M059J (cell line): Measurements from ENCODE around the gene GPC6. TPM values are rescaled to one million over a fixed set of nuclear protein-coding genes. Genes with fewer than 3 reads are reported as not detected.
"Not testable (repeated sequence)": the region's sequence is repeated elsewhere in the genome, so short reads cannot be mapped to it uniquely, and the experiment has no call there.

Source experiments
- DNase-seq: peaks from one replicate; pipeline ENCODE4 v3.0.0-alpha.2; 2012; ENCODE audit warnings: low read depth
- total RNA-seq: library from RNA; depleted of rRNA; stranded (reverse); fragments of >200 nt; shearing (Covaris generic); gene quantifications from 2 replicates; pipeline ENCODE4 v1.2.3, GENCODE V29; 2014

GPC6 gene
- total RNA-seq, 1 experiment from 2014 or later = 0.71 TPM

DNA sequence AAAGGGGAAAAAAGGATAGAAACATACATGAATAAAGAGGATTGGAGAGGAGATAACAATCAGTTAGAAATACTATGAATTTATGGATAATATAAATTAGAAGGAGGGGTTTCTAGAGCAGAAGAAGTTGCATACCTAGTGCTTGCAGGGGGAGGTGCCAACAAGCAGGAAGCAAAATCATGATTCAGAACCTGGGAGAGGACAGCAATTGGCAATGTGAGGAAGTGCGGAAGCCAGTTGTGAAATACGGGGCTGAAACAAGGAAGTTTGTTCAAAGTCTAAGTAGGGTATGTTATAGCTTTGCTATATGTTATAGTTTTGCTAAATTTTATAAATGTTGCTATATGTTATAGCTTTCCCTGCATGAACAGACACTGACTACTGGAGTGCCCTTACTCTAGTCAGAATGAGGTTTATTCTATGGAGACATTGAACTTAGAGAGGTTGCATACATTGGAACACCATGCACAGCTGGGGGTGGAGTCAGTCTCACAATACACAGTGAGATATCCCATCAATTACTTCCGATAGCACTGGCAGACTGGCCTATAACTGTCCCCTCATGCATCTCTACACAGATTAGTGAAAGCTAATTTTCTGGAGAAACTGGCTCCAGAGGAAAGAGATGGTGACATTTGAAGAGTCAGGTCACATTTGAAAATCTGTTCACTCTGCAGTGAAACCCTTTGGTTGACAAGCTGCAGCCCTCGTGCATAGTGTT is 92.1 kb downstream of the GPC6 start:
- DNase-seq = no peak

GRCh38 chr13:93320942-93321341 is 94.3 kb downstream of the GPC6 start:
- DNase-seq = no peak

DNA sequence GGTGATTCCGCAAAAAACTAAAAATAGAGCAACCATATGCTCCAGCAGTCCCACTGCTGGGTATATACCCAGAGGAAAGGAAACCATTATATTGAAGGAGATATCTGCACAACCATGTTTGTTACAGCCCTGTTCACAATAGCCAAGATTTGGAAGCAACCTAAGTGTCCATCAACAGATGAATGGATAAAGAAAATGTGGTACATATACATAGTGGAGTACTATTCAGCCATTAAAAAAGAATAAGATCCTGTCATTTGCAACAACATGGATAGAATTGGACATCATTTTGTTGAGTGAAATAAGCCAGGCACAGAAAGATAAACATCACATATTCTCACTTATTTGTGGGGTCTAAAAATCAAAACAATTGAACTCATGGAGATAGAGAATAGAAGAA is 97.3 kb downstream of the GPC6 start:
- DNase-seq = not testable (repeated sequence)

DNA sequence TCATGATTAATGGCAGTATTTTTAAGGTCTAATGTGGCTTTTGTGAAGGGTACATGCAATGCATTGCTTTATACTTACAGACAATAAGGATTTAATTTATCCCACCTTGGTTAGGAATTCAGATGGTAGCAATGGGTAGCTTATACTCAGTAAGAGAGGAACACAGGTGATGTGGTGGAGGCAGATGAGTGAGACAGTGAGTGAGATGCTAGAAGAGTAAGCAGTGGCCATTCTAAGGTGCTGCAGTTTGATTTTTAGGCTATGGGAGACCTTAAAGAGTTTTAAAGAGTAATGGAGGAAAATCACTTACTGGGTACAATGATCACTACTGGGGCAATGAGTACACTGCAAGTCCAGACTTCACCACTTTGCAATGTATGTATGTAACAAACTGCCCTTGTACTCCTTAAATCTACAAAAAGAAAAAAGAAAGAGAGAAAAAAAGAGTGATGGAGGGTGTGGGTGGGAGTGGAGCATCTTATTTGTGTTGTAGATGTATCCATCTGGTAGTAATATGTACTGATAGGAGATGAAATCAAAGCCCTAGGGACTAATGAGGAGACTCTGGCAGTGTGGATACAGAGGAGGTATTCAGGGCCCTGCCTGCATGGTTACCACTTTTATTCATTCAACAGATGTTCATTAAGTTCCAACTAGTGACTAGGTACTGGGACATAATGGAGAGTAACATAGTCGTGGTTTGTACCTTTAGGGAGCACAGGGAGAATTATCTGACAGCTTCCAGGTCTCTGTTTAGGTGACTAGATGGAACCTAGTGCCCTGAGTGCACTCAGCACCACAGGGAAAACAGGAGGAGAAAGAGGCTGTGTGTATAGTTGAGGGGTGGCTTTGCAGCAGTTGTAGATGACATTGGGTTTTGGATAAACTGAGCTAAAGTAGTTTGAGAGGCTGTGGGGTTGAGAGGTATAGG is 99.0 kb downstream of the GPC6 start:
- DNase-seq = no peak

GRCh38 chr13:93326234-93326811 is 99.7 kb downstream of the GPC6 start:
- no peak for DNase-seq

DNA sequence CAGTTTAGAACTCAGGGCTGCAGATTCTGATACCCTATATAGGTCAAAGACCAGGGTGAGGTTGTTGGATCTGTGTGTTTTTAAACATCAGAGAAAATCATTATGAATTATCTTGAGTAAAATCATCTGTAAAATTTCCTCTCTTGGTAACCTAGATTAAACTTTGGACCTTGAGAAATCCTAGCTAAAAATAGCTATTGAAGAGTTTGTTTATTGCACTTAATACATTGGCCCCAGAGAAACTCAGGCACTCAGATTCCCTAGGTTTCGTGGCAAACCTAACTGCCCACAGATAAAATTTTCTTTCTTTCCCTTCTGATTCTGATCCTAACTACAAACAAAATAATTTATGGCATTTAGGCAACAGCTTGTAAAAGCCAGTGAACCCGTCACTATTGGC is 102.3 kb downstream of the GPC6 start:
- DNase-seq = no peak

DNA sequence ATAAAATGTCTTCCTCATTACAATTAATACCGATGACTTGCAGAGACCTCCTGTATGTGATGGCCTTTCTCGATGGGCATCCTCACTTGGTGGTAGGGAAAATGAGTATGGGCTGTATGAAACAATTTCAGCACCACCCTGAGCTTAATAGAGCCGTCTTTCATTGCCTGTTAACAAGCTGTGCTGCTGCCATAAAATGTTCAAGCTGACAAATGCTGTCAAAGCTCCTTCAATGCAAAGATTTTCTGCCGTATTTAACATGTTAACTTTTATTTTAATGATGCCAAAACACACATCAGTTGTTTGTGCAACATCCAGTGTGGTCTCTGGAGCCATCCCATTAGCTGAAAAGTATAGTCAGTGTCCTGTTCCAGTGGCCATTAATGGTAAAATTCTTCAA is 110.1 kb downstream of the GPC6 start:
- DNase-seq = no peak

- DNase-seq = no peak
Observed at GRCh38 chr13:93338030-93338429, 111.4 kb downstream of the GPC6 start.

DNA sequence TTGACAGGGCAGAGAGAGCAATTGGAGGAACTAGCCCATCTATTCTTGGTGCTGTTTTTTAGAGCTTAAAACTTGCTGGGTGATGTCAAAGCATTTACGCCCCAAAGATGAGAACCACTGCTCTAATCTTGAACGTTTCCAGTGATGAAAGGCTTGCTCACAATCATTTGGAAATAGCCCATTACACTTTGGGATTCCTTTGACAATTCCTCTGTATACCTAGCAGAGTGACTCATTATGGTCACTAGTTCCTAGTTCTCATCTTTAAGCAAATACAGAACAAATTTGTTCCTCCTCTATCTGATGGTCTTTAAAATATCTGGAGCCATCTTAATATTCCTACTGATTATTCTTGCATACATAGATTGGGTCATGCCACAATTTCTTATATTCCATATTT is 112.3 kb downstream of the GPC6 start:
- no peak for DNase-seq

- no peak for DNase-seq
Observed at GRCh38 chr13:93339550-93339949, 112.9 kb downstream of the GPC6 start.

GRCh38 chr13:93341517-93341916 is 114.9 kb downstream of the GPC6 start:
- no peak for DNase-seq

GRCh38 chr13:93343097-93343496 is 116.5 kb downstream of the GPC6 start:
- no peak for DNase-seq

GRCh38 chr13:93344048-93344705 is 117.6 kb downstream of the GPC6 start:
- DNase-seq = no peak

- no peak for DNase-seq
Observed at GRCh38 chr13:93345024-93345423, 118.4 kb downstream of the GPC6 start.

GRCh38 chr13:93345770-93346169 is 119.2 kb downstream of the GPC6 start:
- no peak for DNase-seq

- no peak for DNase-seq
Observed at GRCh38 chr13:93352616-93353015, 126.0 kb downstream of the GPC6 start.

DNA sequence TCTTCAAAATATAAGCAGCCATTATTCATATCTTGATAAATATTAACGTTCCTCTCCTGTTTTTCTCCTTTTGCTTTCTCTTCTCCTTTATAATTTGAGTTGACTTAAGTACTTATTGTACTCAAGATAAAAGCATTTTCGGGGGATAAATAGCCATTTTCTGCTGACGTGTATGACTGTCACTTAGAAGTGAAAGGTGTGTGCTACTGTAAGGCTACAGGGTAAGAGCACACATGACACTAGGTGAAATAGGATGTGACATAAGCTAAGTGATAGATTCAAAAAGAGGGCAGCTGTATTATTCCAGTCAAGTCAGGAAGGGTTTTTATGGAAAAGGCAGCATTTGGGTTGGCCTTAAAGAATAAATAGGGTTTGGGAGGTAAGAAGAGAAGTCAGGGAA is 128.5 kb downstream of the GPC6 start:
- no peak for DNase-seq

- no peak for DNase-seq
Observed at GRCh38 chr13:93356469-93356868, 129.9 kb downstream of the GPC6 start.

DNA sequence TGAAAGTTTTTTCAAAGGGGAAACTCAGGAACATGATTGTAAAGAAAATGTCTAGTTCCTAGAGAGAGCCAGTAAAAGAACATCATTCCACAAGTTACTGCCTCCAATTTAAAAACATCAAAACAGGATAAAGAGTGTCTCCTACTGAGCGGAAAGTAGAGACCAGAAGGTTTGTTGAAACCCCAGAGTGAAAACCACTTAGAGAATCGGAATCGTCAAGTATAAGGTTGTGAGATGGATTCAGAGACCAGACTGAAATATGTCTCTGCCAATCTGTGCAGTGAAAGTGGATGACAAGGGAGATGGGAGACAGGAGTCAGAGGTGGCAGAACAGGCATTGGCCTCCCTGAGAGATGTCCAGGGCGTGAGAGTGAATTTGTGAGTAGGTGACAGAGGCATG is 133.4 kb downstream of the GPC6 start:
- no peak for DNase-seq

DNA sequence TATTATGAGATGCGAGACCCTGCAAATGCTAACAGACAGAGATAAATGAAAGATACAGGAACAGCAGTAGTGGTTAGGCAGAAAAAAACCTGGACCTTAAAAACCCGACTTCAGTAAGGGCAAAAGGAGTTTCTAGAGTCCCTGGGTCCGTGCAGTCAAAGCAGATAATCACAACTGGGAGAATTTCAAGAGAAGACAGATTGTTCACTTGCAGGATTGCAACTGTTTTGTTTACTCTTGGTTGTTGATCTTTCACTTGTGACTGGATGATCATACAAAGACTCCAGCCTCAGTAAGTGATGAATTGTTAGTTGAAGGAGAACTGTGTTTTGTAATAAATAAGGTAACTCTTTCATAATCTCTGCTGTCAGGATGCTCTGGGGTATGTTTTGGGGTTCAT is 135.1 kb downstream of the GPC6 start:
- no peak for DNase-seq

- DNase-seq = no peak
Observed at GRCh38 chr13:93364166-93364565, 137.6 kb downstream of the GPC6 start.

GRCh38 chr13:93368296-93368695 is 141.7 kb downstream of the GPC6 start:
- DNase-seq = no peak
